HUDEP-2 (cell line): ENCODE results near the gene ALKBH7.

Experiments
- DNase-seq, 76 experiments: peaks; one replicate each; lab custom pipeline; 2025; ENCODE audit not compliant: unreplicated experiment in 76 of 76; lab: John Stamatoyannopoulos, UW

The ALKBH7 gene

GRCh38 chr19:6421075-6422014, 48.8 kb downstream of the ALKBH7 start:
- no peak for DNase-seq

- peak in 64 of 76 experiments; percentile 20 to 71 (median 51) for DNase-seq
Measured at GRCh38 chr19:6423499-6424194, 51.1 kb downstream of the ALKBH7 start.

GRCh38 chr19:6424195-6424938, 51.8 kb downstream of the ALKBH7 start, which contains the start of gene KHSRP:
Gene KHSRP (minus strand): TSS chr19:6424811. CDS start chr19:6424701, 110 bp downstream.
- DNase-seq: peak in 10 of 76 experiments; percentile 12 to 39 (median 24)
